CD4-positive, alpha-beta T cell treated with Interferon alpha-2 for 1 hour (primary cell): ENCODE data around the gene EGFLAM.

ENCODE experiments used
- DNase-seq, 2 donors: peaks; one replicate each; pipeline ENCODE4 v3.0.0-alpha.2; 2020 to 2022

EGFLAM gene

GRCh38 chr5:38479315-38479904, 221.1 kb downstream of the EGFLAM start:
- DNase-seq, result no peak

DNA sequence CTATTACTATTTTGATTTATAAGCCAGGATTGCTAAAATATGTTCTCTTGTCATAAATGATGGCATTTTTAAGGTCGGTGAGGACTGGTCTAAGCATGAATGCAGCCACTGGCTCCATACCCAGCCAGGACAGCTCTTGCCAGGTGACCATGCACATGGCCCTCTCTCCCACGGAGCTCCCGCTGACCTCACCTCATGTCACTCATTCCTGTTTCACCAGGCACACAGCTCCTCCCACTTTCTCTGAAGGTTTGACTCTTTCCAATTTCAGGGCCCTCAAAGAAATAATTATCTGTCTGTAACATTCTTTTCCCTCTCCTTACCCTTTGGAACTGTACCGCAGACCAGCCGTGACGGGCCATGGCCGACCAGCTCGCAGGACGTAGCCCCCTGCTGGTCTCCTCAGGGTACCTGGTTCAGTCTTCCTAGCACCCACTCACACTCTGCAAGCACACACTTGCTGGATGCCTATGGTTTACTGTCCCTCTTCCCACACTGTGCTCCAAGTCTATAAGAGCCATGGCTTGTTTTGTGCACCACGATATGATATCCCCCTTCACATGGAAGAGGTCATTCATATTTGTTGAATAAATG, 225.5 kb downstream of the EGFLAM start:
- DNase-seq, result no peak

DNA sequence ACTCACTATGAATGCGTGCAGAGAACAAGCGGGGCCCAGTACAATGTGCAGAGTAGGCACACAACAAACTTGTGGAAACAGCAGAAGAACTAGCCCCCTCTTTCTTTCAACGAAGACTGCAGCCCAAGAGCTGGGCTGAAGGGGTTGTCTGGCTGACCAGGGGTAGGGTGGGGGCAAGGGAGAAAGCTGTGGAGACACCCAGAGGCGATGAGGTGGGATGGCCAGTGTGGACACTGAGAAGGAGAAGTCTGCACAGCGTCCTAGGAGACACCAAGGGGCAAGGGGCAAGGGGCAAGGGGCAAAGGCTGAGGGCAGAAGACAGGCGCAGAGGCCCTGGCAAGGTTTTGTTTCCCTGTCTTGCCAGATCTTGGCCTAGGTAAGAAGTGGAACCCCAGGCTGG, 235.8 kb downstream of the EGFLAM start:
- no peak for DNase-seq

GRCh38 chr5:38494763-38495162, 236.4 kb downstream of the EGFLAM start:
- no peak for DNase-seq

DNA sequence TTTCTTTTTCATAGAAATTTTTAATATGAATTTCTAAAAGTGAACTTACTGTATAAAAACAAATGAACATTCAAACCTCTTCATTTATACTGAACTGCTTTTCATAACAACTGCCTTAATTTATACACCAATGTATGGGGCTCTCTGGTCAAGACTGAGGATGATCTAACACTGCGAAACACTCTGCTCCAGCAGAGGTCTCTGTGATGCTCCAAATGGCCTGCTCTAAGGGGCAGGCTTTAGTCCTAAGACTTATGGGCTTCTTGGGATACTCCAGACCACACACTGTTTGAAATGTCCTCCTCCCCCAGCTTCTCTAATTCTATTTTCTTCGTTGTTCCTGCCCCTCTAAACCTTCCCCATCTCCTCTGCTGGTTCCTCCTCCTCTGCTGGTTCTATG, 239.6 kb downstream of the EGFLAM start:
- DNase-seq, result no peak

DNA sequence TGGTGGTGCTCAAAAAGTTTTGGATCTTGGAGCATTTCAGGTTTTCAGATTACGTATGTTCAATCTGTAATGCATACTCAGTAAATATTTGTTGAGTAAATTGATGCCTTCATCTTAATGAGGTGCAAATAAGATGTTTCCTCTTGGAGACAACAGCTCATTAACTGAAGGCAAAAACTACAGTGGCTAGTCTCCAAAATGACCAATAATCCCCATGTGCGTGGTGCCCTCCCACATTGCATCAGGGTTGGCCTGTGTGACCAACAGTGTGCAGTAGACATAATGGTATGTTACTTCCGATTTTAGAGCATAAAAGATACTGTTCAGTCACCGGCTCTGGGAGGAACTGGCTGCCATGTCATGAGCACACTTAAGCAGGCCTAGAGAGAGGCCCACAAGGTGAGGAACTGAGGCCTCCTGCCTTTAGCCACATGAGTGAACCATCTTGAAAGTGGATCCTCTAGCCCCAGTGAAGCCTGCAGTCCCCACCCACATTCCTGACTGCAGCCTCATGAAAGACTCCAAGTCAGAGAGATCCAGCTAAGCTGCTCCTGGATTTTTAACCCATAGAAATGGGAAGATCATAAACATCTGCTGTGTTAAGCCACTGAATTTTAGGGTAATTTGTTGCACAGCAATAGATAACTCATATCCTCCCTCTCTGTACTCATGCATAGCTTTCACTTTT, 242.4 kb downstream of the EGFLAM start:
- DNase-seq, result no peak

DNA sequence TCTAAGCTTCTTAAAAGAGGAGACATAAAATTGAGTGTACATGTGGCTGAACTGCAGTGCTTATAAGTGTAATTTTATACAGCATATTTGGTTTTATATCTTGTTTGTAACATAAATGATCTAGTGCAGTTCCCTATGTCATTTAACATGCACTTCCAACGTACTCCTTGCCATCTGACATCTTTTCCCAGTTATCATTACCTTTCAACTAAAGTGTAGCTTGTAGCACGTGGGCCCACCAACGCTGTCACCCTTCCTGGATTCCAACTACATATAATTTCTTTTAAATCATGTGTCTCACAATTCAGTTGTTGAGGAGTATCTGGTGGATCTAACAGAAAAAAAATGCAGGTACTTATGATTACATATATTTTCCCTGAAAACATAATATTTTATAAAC, 247.9 kb downstream of the EGFLAM start:
- no peak for DNase-seq

GRCh38 chr5:38509185-38509584, 250.8 kb downstream of the EGFLAM start:
- no peak for DNase-seq
